Left renal cortex interstitium (tissue), 4 donors: ENCODE data around the gene GTF3C1. TPM values are rescaled to one million over a fixed set of nuclear protein-coding genes. Genes with fewer than 3 reads are reported as not detected.

Experiments
- DNase-seq, 4 donors: peaks; one replicate each; pipeline ENCODE4 v3.0.0-alpha.2; 2013; ENCODE audit warnings: low read depth in 4 of 4, low spot score in 2 of 4, missing footprints in 1 of 4
- polyA plus RNA-seq, 4 donors: library from polyadenylated mRNA; unstranded; fragments of 120-200 nt; gene quantifications; one replicate each; pipeline ENCODE4 v1.2.1, GENCODE V29; 2013; ENCODE audit not compliant: insufficient read length in 4 of 4

GTF3C1 gene
- polyA plus RNA-seq, 4 donors = 68.1 to 106 (median 94.9) TPM

GRCh38 chr16:27431773-27432532, 117.8 kb downstream of the GTF3C1 start:
- no peak for DNase-seq

GRCh38 chr16:27430923-27431484, 118.7 kb downstream of the GTF3C1 start:
- no peak for DNase-seq

GRCh38 chr16:27430512-27430911, 119.2 kb downstream of the GTF3C1 start:
- no peak for DNase-seq

- DNase-seq = no peak
Measured at GRCh38 chr16:27429981-27430441, 119.7 kb downstream of the GTF3C1 start.

- no peak for DNase-seq
Measured at GRCh38 chr16:27429330-27429871, 120.3 kb downstream of the GTF3C1 start.

- no peak for DNase-seq
Measured at GRCh38 chr16:27428026-27428785, 121.5 kb downstream of the GTF3C1 start.

GRCh38 chr16:27427538-27427937, 122.2 kb downstream of the GTF3C1 start:
- DNase-seq = no peak

GRCh38 chr16:27426423-27427408, 123.0 kb downstream of the GTF3C1 start:
- DNase-seq = no peak

- DNase-seq = no peak
Measured at GRCh38 chr16:27425961-27426360, 123.8 kb downstream of the GTF3C1 start.

- no peak for DNase-seq
Measured at GRCh38 chr16:27424772-27425498, 124.8 kb downstream of the GTF3C1 start.

GRCh38 chr16:27421961-27422740, 127.6 kb downstream of the GTF3C1 start:
- DNase-seq = no peak

GRCh38 chr16:27417047-27417671, 132.6 kb downstream of the GTF3C1 start:
- no peak for DNase-seq

GRCh38 chr16:27414788-27415431, 134.8 kb downstream of the GTF3C1 start:
- DNase-seq = no peak

GRCh38 chr16:27413956-27414355, 135.8 kb downstream of the GTF3C1 start:
- no peak for DNase-seq

GRCh38 chr16:27410761-27411160, 139.0 kb downstream of the GTF3C1 start:
- DNase-seq = no peak
